DLD1 (cell line): ENCODE measurements around the gene ZEB1.
"Not testable (repeated sequence)": the region's sequence is repeated elsewhere in the genome, so short reads cannot be mapped to it uniquely, and the experiment has no call there.

Source experiments
- in situ Hi-C: cut with HindIII; loops from 2 replicates; pipeline ENCODE4 v1.10.0; 2017; ENCODE audit warnings: low sequenced_read_pairs

The ZEB1 gene

GRCh38 chr10:31318382-31318853 is 598 bp upstream of the ZEB1 start:
- in situ Hi-C loops = no loop called here

DNA sequence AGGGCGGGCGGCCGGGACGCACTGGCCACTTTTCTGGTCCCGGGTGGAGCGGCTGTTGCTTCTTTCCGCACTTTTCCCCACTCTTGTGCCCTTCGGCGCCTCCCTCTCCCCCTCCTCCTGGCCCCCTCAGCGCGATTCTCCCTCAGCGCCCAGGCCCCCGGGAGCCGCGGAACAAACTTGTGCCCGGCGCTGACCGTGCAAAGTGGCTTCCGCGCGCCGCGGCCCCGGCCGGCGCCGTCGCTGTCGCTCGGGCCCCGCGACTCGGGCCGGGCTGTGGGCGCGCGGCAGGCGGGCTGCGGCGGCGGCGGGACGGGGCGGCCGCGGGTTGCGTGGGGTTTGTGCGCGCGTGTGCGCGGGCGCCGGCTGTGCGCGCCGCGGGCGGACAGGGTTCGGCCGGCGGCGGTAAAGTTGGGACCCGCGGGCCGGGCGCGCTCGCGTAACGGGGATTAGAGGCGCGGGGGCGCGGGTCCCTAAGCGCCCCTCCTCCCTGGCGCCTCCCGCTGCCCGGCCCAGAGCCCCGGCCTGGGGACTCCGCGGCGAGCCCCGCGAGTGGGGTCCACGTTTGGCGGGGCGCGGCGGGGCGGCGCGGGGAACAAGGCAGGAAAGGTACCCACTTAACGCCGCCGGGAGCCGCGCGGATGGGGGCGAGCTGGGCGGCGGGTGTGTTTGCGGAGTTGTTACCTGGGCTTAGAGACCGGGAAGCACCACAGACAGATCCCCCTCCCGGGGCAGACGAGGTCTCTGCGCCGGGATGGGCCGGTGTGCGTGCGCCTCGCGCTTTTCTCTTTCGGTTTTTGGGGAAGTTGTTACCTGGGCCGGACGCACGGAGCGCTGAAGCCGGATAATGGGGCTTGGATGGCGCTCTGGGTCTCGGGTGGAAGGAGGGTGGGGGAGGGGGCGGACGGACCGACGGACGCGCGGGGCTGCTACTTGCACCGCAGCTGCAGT is 860 bp downstream of the ZEB1 start:
- in situ Hi-C loops = no loop called here

DNA sequence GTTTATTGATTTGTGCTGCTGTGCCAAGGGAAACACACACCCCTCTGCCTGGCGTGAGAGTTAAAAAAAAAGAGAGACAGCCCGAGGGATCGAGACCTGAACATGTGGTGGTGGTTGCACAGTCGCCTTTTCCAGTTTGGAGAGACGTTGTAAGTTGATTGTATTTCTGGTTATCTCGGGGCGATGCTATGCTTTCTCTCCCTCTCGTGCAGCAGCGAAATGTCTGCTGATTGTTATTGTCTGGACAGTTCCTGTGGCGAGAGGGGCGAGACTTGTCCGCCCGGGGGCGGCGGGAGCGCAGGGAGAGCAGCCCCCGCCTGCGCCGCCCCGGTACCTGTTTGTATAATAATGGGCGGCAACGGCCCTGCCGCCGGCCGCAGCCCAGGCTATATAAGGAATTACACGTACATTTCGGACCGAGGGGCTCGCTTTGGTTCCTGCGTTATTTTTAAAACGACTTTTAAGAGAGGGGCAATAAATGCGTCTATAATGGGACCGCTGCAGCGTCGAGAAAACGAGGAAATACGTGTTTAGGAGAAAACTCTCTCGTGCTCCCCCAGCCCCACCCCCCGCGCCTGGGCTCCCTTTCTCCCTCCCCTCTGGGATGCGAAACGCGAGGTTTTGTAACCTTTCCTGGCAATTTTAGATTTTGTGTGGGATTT is 1.7 kb downstream of the ZEB1 start:
- in situ Hi-C loops = no loop called here

DNA sequence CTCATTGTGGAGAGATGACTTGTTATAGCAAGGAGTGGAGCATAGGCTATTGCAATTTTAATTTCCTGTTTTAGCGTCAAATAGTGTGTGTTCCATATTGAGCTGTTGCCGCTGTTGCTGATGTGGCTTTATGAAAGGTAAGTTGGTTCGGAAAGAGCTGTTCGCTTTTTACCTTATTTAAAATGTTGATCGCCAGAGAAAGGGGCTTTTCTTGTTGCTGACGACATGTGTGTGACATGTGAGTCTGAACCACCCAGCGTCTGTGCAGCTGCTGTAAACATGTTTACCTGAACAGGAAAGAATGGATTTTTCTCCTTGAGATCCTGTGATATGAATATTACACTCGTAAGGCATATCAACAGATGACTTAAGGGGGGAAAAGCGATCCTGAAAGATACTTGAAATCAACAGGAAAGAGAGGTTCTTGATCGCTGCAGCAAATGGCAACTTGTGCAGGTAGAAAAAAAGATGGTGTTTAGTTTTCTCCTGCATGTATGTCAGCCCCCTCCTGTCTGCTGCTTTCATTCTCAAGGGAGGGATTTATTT is 2.5 kb downstream of the ZEB1 start:
- in situ Hi-C loops = no loop called here

DNA sequence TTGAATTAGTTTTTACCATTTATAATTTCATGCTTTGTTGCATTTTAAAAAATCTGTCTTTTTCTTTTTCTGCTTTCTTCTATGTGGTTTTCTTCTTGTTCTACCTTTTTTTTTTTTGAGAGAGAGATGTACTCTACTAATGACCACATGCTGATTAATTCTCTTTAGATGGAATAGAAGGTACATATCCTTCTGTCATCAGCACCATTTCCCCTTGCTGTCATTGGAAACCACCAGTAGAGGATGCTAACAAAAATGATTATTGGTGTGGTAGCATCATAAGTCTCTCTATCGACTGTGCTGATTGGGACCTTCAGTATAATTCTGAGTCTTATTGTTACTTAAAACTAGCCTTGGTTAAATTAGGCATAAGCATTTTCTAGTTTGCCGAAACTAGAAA is 3.6 kb downstream of the ZEB1 start:
- in situ Hi-C loops = no loop called here

GRCh38 chr10:31340343-31340742 is 21.3 kb downstream of the ZEB1 start:
- in situ Hi-C loops = no loop called here

- in situ Hi-C loops = no loop called here
Measured at GRCh38 chr10:31341552-31341951, 22.5 kb downstream of the ZEB1 start.

- in situ Hi-C loops = no loop called here
Measured at GRCh38 chr10:31343009-31343408, 24.0 kb downstream of the ZEB1 start.

- in situ Hi-C loops = no loop called here
Measured at GRCh38 chr10:31343551-31343950, 24.5 kb downstream of the ZEB1 start.

- in situ Hi-C loops = no loop called here
Measured at GRCh38 chr10:31345886-31346285, 26.9 kb downstream of the ZEB1 start.

DNA sequence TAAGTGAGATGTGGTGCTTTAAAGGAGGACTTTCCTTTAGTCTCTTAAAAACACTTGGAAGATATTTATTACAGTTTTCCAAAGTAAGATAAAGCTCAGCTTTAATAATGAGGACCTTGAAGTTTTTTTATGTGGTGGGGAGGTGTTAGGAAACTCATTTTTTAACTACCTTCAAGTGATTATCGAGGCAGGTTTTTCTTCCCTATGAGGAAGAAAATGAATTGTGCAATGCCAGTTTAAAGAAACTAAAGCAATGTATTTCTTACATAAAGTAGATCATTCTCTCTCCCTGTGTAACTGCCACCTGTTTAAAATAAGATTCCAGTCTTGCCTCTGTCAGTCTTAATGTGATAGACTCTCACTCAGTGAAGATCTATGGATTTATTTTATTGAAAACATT is 27.9 kb downstream of the ZEB1 start:
- in situ Hi-C loops = no loop called here

GRCh38 chr10:31347705-31348104 is 28.7 kb downstream of the ZEB1 start:
- in situ Hi-C loops = no loop called here

- in situ Hi-C loops = no loop called here
Measured at GRCh38 chr10:31350891-31351290, 31.9 kb downstream of the ZEB1 start.

DNA sequence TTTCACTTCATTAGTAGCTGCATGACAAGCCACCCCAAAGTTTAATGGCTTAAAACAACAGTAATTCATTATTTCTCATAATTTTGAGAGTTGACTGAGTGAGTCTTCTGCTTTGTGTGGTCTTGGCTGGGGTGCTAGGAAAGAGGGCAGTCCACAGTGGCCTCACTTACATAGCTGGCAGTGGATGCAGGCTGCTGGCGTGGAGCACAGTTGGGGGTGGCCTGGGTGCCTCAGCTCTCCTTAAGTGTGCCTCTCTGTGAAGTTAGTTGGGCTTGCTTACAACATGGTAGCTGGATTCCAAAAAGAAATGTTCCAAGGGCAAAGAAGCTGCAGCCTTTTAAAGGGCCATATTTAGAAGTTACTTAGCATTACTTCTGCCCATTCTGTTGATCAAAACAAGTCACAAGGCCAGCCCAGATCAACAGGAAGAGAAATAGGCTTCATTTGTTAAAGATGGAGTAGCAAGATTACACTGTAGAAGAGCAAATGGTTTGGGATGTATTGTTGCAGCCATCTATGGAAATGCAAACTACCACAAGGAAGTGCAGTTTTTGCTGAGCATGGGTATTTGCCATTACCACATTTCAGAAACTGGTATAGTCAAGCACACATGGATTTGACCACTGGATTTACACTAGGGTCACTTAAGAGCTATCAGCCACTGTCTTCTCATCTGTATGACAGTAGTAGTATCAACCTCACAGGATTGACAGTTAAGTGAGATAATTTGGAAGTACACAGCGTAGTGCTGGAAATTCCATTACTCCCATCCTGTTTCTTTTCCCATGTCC is 33.6 kb downstream of the ZEB1 start:
- in situ Hi-C loops = no loop called here

DNA sequence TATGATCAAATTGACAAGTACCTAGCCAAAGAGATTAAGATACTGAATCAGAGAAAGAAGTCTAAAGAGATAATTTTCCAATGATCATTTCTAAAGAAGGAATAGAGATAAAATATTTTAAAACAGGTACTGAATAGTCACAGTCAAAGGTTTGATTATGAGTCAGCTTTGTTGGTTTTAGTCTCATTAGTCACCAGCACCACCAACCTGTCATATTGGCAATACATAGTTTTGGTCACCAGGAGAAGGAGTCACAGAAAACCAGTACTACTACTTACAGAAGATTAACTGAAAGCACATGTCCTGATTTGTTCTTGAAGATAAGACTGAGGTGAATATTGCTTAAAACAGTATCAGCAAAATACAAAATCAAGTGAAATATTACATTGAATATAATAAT is 34.6 kb downstream of the ZEB1 start:
- in situ Hi-C loops = no loop called here

DNA sequence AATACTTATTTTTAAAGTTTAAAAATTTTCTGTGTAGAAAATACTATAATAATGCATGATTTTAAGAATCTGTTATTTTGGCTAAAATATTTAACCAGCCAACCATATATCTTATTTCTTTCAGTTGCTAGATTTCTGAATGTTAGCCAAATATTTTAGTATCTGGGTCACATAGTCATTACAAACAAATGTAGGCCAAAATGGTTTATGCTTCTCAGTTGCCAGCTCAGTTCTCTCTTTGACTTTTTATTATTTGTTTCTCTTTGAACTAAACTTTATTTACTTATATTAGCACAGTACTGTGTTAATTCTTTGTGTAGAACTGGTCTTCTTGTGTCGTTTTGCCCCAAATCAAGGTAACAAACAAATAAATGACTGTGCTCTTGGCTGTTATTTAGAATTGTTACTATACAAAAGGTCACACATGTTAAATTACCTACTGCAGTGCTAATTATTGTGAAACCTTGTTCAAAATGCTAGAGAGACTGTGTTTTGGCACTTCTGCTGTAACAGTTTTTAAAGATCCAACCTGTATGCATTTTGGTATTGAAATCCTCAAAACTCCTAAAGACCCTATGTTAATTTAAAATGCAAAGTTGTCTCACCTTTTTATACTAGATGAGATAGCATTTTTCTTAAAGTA is 39.8 kb downstream of the ZEB1 start:
- in situ Hi-C loops = no loop called here

GRCh38 chr10:31359979-31360378 is 41.0 kb downstream of the ZEB1 start:
- in situ Hi-C loops = no loop called here

GRCh38 chr10:31361475-31361874 is 42.5 kb downstream of the ZEB1 start:
- in situ Hi-C loops = not testable (repeated sequence)

GRCh38 chr10:31362023-31362641 is 43.1 kb downstream of the ZEB1 start:
- in situ Hi-C loops = no loop called here

DNA sequence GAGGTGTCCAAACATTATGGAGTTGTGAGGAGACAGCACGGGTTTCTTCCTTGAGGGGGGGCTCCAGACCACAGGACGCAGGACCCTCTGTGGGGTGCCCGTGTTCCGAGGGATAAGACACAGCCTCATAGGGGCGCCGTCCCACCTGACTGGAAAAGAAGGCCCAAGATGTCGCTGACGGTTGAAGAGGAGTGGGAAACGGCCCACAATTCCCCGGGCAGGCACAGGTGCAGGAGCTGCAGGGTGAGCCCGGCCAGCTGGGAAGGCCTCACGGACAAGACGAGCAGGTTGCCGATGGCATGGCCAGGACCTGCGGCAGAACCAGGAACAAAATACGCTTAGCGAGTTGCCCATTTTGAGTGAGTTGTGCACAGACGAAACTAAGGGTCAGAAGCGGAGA is 44.7 kb downstream of the ZEB1 start:
- in situ Hi-C loops = not testable (repeated sequence)
